HG03066 (cell line): ENCODE measurements around the gene WDR81.
"Not testable (repeated sequence)": the region's sequence is repeated elsewhere in the genome, so short reads cannot be mapped to it uniquely, and the experiment has no call there.

Source experiments
- ATAC-seq: cut with Tn5 transposase; IDR thresholded peaks from one replicate; pipeline ENCODE4 v1.9.1; 2021; ENCODE audit warnings: low read depth; ENCODE audit not compliant: unreplicated experiment

Gene WDR81

GRCh38 chr17:1752425-1753262 is 28.1 kb downstream of the WDR81 start:
- no peak for ATAC-seq

- ATAC-seq: no peak
Measured at GRCh38 chr17:1753767-1754429, 29.4 kb downstream of the WDR81 start.

GRCh38 chr17:1754430-1755112 is 30.1 kb downstream of the WDR81 start:
- ATAC-seq: no peak

- ATAC-seq: no peak
Measured at GRCh38 chr17:1755252-1755826, 30.8 kb downstream of the WDR81 start.

- ATAC-seq: no peak
Measured at GRCh38 chr17:1755827-1756262, 31.3 kb downstream of the WDR81 start.

- ATAC-seq: no peak
Measured at GRCh38 chr17:1758807-1759206, 34.3 kb downstream of the WDR81 start.

- no peak for ATAC-seq
Measured at GRCh38 chr17:1759529-1759928, 35.0 kb downstream of the WDR81 start.

GRCh38 chr17:1762233-1762900 is 37.9 kb downstream of the WDR81 start:
- no peak for ATAC-seq

- ATAC-seq: no peak
Measured at GRCh38 chr17:1762901-1763898, 38.7 kb downstream of the WDR81 start.

GRCh38 chr17:1764284-1764683 is 39.8 kb downstream of the WDR81 start:
- ATAC-seq: no peak

- ATAC-seq: not testable (repeated sequence)
Measured at GRCh38 chr17:1764705-1765104, 40.2 kb downstream of the WDR81 start.

GRCh38 chr17:1765576-1765975 is 41.1 kb downstream of the WDR81 start:
- no peak for ATAC-seq

- ATAC-seq: no peak
Measured at GRCh38 chr17:1766382-1767135, 42.1 kb downstream of the WDR81 start.

- ATAC-seq: no peak
Measured at GRCh38 chr17:1767358-1767757, 42.9 kb downstream of the WDR81 start.

- no peak for ATAC-seq
Measured at GRCh38 chr17:1769822-1770477, 45.4 kb downstream of the WDR81 start.

- ATAC-seq: not testable (repeated sequence)
Measured at GRCh38 chr17:1773000-1773695, 48.6 kb downstream of the WDR81 start.

- no peak for ATAC-seq
Measured at GRCh38 chr17:1773696-1774181, 49.2 kb downstream of the WDR81 start.
